Measurements from ENCODE around the gene HOXB3.
"Not testable (repeated sequence)": the region's sequence is repeated elsewhere in the genome, so short reads cannot be mapped to it uniquely, and the experiment has no call there.

HOXB3 gene

GRCh38 chr17:48510761-48511604 lies 79.1 kb downstream of the HOXB3 start:
- Histone ChIP-seq H3K4me3 (ENCODE audit: low read depth, low read length, poor library complexity, severe bottlenecking) (no peak overlapping the region), H3K9me3 (ENCODE audit: low read length) (no peaks in the 10 kb centered on the region), H3K27me3 (ENCODE audit: insufficient read depth, low read length) (no peaks in the 10 kb centered on the region), H3K9me2 (ENCODE audit: low read depth, low read length) (no peaks in the 10 kb centered on the region), H4K20me1 (ENCODE audit: insufficient read depth, low read length) (no peaks in the 10 kb centered on the region), H3K27ac (ENCODE audit: low read depth, low read length, poor library complexity, severe bottlenecking) (no peak overlapping the region), H3K79me2 (ENCODE audit: insufficient read depth, low read length) (no peaks in the 10 kb centered on the region), H3K36me3 (ENCODE audit: insufficient read depth, low read length) (no peaks in the 10 kb centered on the region), H2AFZ (ENCODE audit: low read length) (no peak overlapping the region), H3K4me1 (ENCODE audit: insufficient read depth, low read length, severe bottlenecking) (no peaks in the 10 kb centered on the region), H3K9ac (ENCODE audit: low read length) (no peak overlapping the region), H3F3A (ENCODE audit: insufficient read depth, low read length) (no peaks in the 10 kb centered on the region), H3K4me2 (ENCODE audit: low read length) (no peak overlapping the region)
- TF ChIP-seq EZH2 (IDR thresholded peaks at IDR 0.05; ENCODE audit: borderline replicate concordance, low read length) (no peak), CTCF (IDR thresholded peaks at IDR 0.05; ENCODE audit: low read length) (no peak)

GRCh38 chr17:48510381-48510760 lies 79.7 kb downstream of the HOXB3 start:
- Histone ChIP-seq H3K27ac (ENCODE audit: low read depth, low read length, poor library complexity, severe bottlenecking) (no peak overlapping the region), H3K4me2 (ENCODE audit: low read length) (no peak overlapping the region)

GRCh38 chr17:48509708-48510107 lies 80.3 kb downstream of the HOXB3 start:
- not testable (repeated sequence) for H3K4me3 ChIP-seq (ENCODE audit: low read depth, low read length, poor library complexity, severe bottlenecking); H3K9me2 ChIP-seq (ENCODE audit: low read depth, low read length); H3F3A ChIP-seq (ENCODE audit: insufficient read depth, low read length); H3K36me3 ChIP-seq (ENCODE audit: insufficient read depth, low read length); H3K9ac ChIP-seq (ENCODE audit: low read length); H2AFZ ChIP-seq (ENCODE audit: low read length); H3K4me2 ChIP-seq (ENCODE audit: low read length); H3K27ac ChIP-seq (ENCODE audit: low read depth, low read length, poor library complexity, severe bottlenecking); H3K79me2 ChIP-seq (ENCODE audit: insufficient read depth, low read length); H3K27me3 ChIP-seq (ENCODE audit: insufficient read depth, low read length); H3K9me3 ChIP-seq (ENCODE audit: low read length); H4K20me1 ChIP-seq (ENCODE audit: insufficient read depth, low read length); H3K4me1 ChIP-seq (ENCODE audit: insufficient read depth, low read length, severe bottlenecking)

More at GRCh38 chr17:48510381-48510760, 79.7 kb downstream of the HOXB3 start:
- Histone ChIP-seq H3K4me3 (ENCODE audit: low read depth, low read length, poor library complexity, severe bottlenecking) (no peak overlapping the region), H3F3A (ENCODE audit: insufficient read depth, low read length) (no peaks in the 10 kb centered on the region), H3K9me3 (ENCODE audit: low read length) (no peaks in the 10 kb centered on the region), H2AFZ (ENCODE audit: low read length) (no peak overlapping the region), H3K9ac (ENCODE audit: low read length) (no peak overlapping the region), H3K36me3 (ENCODE audit: insufficient read depth, low read length) (no peaks in the 10 kb centered on the region), H4K20me1 (ENCODE audit: insufficient read depth, low read length) (no peaks in the 10 kb centered on the region), H3K27me3 (ENCODE audit: insufficient read depth, low read length) (no peaks in the 10 kb centered on the region), H3K9me2 (ENCODE audit: low read depth, low read length) (no peaks in the 10 kb centered on the region), H3K79me2 (ENCODE audit: insufficient read depth, low read length) (no peaks in the 10 kb centered on the region), H3K4me1 (ENCODE audit: insufficient read depth, low read length, severe bottlenecking) (no peaks in the 10 kb centered on the region)
- no peak for TF ChIP-seq EZH2 (IDR thresholded peaks at IDR 0.05; ENCODE audit: borderline replicate concordance, low read length)
- no peak for TF ChIP-seq CTCF (IDR thresholded peaks at IDR 0.05; ENCODE audit: low read length)

GRCh38 chr17:48506246-48506645 lies 83.8 kb downstream of the HOXB3 start:
- H3K4me1 ChIP-seq (ENCODE audit: insufficient read depth, low read length, severe bottlenecking): no peaks in the 10 kb centered on the region
- no peak overlapping the region for H3K9ac ChIP-seq (ENCODE audit: low read length)
- no peak overlapping the region for H3K27ac ChIP-seq (ENCODE audit: low read depth, low read length, poor library complexity, severe bottlenecking)
- H3K9me3 ChIP-seq (ENCODE audit: low read length): no peaks in the 10 kb centered on the region
- H3K4me3 ChIP-seq (ENCODE audit: low read depth, low read length, poor library complexity, severe bottlenecking): no peak overlapping the region
- no peaks in the 10 kb centered on the region for H3F3A ChIP-seq (ENCODE audit: insufficient read depth, low read length)
- H2AFZ ChIP-seq (ENCODE audit: low read length): no peak overlapping the region
- no peaks in the 10 kb centered on the region; the same call in none of the 2 replicates for H3K27me3 ChIP-seq (ENCODE audit: insufficient read depth, low read length)
- no peaks in the 10 kb centered on the region for H3K79me2 ChIP-seq (ENCODE audit: insufficient read depth, low read length)
- TF ChIP-seq EZH2 (IDR thresholded peaks at IDR 0.05; ENCODE audit: borderline replicate concordance, low read length): no peak
- TF ChIP-seq CTCF (IDR thresholded peaks at IDR 0.05; ENCODE audit: low read length): no peak
- no peak overlapping the region for H3K4me2 ChIP-seq (ENCODE audit: low read length)
- H4K20me1 ChIP-seq (ENCODE audit: insufficient read depth, low read length): no peaks in the 10 kb centered on the region
- H3K9me2 ChIP-seq (ENCODE audit: low read depth, low read length): no peaks in the 10 kb centered on the region
- H3K36me3 ChIP-seq (ENCODE audit: insufficient read depth, low read length): no peaks in the 10 kb centered on the region
